PC-3 (cell line): ENCODE data around the gene DGAT2. TPM values are rescaled to one million over a fixed set of nuclear protein-coding genes. Genes with fewer than 3 reads are reported as not detected.

Experiments
- ATAC-seq: fragments of 200-7000 bp; cut with Tn5 transposase; 2 replicates; pipeline ENCODE4 v1.9.1; 2020; ENCODE audit warnings: mild to moderate bottlenecking, moderate library complexity
- BruUV-seq: library from RNA; stranded (reverse); fragments of 400-500 nt; replicated peaks from 2 replicates; lab custom pipeline; 2021; lab: Mats Ljungman, UMichigan
- CTCF ChIA-PET: fragments of 300-600 bp; sonication (Branson Sonifier 250); formaldehyde crosslinking; loops from one replicate; lab custom pipeline; 2022; ENCODE audit warnings: antibody characterized with exemption; lab: Charles Lee
- POLR2A ChIA-PET: fragments of 300-600 bp; sonication (Branson Sonifier 250); formaldehyde crosslinking; loops from one replicate; lab custom pipeline; 2022; ENCODE audit warnings: antibody characterized with exemption; ENCODE audit not compliant: unreplicated experiment; lab: Charles Lee
- DNase-seq: peaks from one replicate; pipeline ENCODE4 v3.0.0-alpha.2; 2015
- H2AFZ ChIP-seq: fragments of 300-600 bp; sonication (generic); 2 replicates; pipeline ENCODE4 v1.6.0; 2016; ENCODE audit warnings: antibody characterized with exemption, low read length
- H3F3A ChIP-seq: fragments of 300-600 bp; sonication (generic); one replicate; pipeline ENCODE4 v1.6.0; 2017; ENCODE audit warnings: antibody characterized with exemption, low read length, control low read depth, mild to moderate bottlenecking; ENCODE audit not compliant: unreplicated experiment
- H3K27ac ChIP-seq: fragments of 300-600 bp; sonication (generic); 2 replicates; pipeline ENCODE4 v1.5.1; 2016; ENCODE audit warnings: mild to moderate bottlenecking, low read length
- H3K27me3 ChIP-seq: fragments of 300-600 bp; sonication (generic); 2 replicates; pipeline ENCODE4 v1.6.1; 2016; ENCODE audit warnings: low read length, mixed read lengths
- H3K36me3 ChIP-seq: fragments of 300-600 bp; sonication (generic); 2 replicates; pipeline ENCODE4 v1.6.1; 2016; ENCODE audit warnings: low read depth, mixed run types, low read length, mixed read lengths
- H3K4me1 ChIP-seq: fragments of 300-600 bp; sonication (generic); 2 replicates; pipeline ENCODE4 v1.5.1; 2016; ENCODE audit warnings: low read length; ENCODE audit not compliant: insufficient read depth
- H3K4me2 ChIP-seq: fragments of 300-600 bp; sonication (generic); 2 replicates; pipeline ENCODE4 v1.6.0; 2016; ENCODE audit warnings: low read length
- H3K4me3 ChIP-seq: fragments of 300-600 bp; sonication (generic); 2 replicates; pipeline ENCODE4 v1.5.1; 2016; ENCODE audit warnings: mild to moderate bottlenecking, low read length, mixed read lengths
- H3K79me2 ChIP-seq: fragments of 300-600 bp; sonication (generic); 2 replicates; pipeline ENCODE4 v1.6.1; 2017; ENCODE audit warnings: low read length, mixed read lengths
- H3K9ac ChIP-seq: fragments of 300-600 bp; sonication (generic); 2 replicates; pipeline ENCODE4 v1.6.0; 2016; ENCODE audit warnings: mild to moderate bottlenecking, low read length
- H3K9me2 ChIP-seq: fragments of 300-600 bp; sonication (generic); replicated peaks from 2 replicates; pipeline ENCODE4 v1.6.1; 2016; ENCODE audit warnings: mixed run types, low read length, mixed read lengths
- H3K9me3 ChIP-seq: fragments of 300-600 bp; sonication (generic); 2 replicates; pipeline ENCODE4 v1.6.1; 2016; ENCODE audit warnings: low read length, mixed read lengths
- H4K20me1 ChIP-seq: fragments of 300-600 bp; sonication (generic); 2 replicates; pipeline ENCODE4 v1.6.1; 2016; ENCODE audit warnings: low read length, mixed read lengths
- CTCF ChIP-seq: fragments of 300-600 bp; sonication (generic); conservative IDR thresholded peaks from 2 replicates; pipeline ENCODE4 v1.5.1; 2017; ENCODE audit warnings: antibody characterized with exemption, low read depth, mild to moderate bottlenecking, low read length
- EZH2 ChIP-seq: fragments of 300-600 bp; sonication (generic); IDR thresholded peaks from one replicate; pipeline ENCODE4 v1.6.1; 2017; ENCODE audit warnings: antibody characterized with exemption, mild to moderate bottlenecking, low read length; ENCODE audit not compliant: unreplicated experiment
- EZH2phosphoT487 ChIP-seq: fragments of 300-600 bp; sonication (generic); IDR thresholded peaks from 2 replicates; pipeline ENCODE4 v1.6.1; 2018; ENCODE audit warnings: mild to moderate bottlenecking, antibody characterized with exemption, low read length, borderline replicate concordance
- intact Hi-C: fragments of 100-400 bp; cut with micrococcal nuclease; formaldehyde crosslinking; loops from 2 replicates; pipeline ENCODE4 v1.9.0; 2023
- total RNA-seq: library from RNA; depleted of rRNA; stranded (reverse); fragments of >200 nt; gene quantifications from 2 replicates; pipeline ENCODE4 v1.2.3, GENCODE V29; 2014

The DGAT2 gene
- total RNA-seq, 1 experiment from 2014 or later: 14.3 TPM

DNA sequence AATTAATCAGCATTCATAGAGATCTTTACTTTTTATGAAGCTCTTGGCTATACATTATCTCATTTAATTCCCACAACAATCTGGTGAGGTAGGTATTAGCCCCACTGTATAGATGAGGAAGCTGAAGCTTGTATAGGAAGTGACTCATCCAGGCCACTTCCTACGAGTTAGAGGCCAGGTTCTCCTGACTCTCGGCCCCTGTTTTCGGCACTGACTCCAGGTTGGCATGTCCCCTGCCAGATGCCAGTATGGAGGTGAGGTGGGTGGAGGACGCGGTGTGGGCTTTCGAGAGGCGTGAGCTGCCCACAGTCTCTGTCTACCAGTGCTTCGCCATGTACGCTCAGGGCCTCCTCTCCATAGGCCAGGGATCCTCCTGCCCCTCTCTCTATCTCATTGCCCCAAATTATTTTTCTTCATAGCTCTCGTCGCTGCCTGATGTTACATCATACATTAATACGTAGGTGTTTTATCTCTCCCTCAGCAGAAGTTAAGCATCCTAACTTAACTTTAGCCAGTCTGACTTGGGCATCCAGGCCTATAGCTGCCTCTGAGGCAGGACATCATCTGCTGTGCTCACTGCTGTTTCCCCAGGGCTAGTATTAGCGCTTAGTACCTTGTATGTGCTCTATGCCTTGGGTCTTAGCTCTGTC, 9.0 kb downstream of the DGAT2 start:
- Histone ChIP-seq H3K4me2 (no peak overlapping the region), H2AFZ (no peak overlapping the region), H3K9me3 (no peaks in the 10 kb centered on the region), H3F3A (no peaks in the 10 kb centered on the region), H3K79me2 (0 out of 2 replicates have a peak, but pooled peaks cover 4% of the 10 kb centered on the region), H3K36me3 (no peaks in the 10 kb centered on the region), H3K27me3 (no peaks in the 10 kb centered on the region), H3K27ac (no peak overlapping the region), H3K9ac (no peak overlapping the region), H3K9me2 (no peaks in the 10 kb centered on the region), H4K20me1 (no peaks in the 10 kb centered on the region), H3K4me3 (no peak overlapping the region), H3K4me1 (peaks cover 21% of the 10 kb centered on the region)
- TF ChIP-seq EZH2phosphoT487 (no peak), EZH2 (no peak), CTCF (no peak)
- ChIA-PET CTCF (no interaction called here), POLR2A (no interaction called here)
- BruUV-seq: no TSS peak
- intact Hi-C loops: no loop called here
- ATAC-seq (peak; percentile 55; the same call in 1 of the 2 replicates), DNase-seq (peak; percentile 37)

DNA sequence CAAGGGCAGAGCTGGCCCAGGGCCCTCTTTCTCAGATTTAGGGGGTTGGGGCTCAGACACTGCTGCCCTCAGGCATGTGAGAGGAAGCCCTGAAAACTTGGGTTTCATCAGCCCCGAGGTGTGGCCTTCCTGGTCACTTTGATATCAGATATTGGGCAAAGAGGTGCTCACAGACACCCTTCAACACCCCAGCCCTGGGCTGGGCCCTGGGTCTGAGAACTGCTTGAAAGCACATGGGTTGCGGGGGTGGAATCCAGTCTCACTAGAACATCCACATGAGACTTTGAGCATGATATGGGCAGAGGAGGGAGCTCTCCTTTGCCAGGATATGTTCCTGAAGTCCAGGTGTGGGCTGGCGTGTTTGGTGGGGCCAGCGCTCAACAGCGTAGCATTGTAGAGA, 10.4 kb downstream of the DGAT2 start:
- no peaks in the 10 kb centered on the region for H3K36me3 ChIP-seq
- H4K20me1 ChIP-seq: no peaks in the 10 kb centered on the region
- H3K9me2 ChIP-seq: no peaks in the 10 kb centered on the region
- H3K4me3 ChIP-seq: no peak overlapping the region
- no peak for TF ChIP-seq EZH2phosphoT487
- no peak for TF ChIP-seq CTCF
- TF ChIP-seq EZH2: no peak
- BruUV-seq: no TSS peak
- no peak for ATAC-seq
- H3K27ac ChIP-seq: no peak overlapping the region
- CTCF ChIA-PET: no interaction called here
- no peak overlapping the region for H3K9ac ChIP-seq
- peaks cover 25% of the 10 kb centered on the region for H3K4me1 ChIP-seq
- no peaks in the 10 kb centered on the region for H3F3A ChIP-seq
- H3K27me3 ChIP-seq: no peaks in the 10 kb centered on the region
- no peaks in the 10 kb centered on the region for H3K9me3 ChIP-seq
- intact Hi-C loops: no loop called here
- no peak overlapping the region for H3K4me2 ChIP-seq
- no peak for DNase-seq
- 0 out of 2 replicates have a peak, but pooled peaks cover under 1% of the 10 kb centered on the region for H3K79me2 ChIP-seq
- POLR2A ChIA-PET: interaction anchor here (0.7 kb wide), 1 partner anchor 9 kb away, joined by 13 read pairs; no protein-coding TSS in a partner anchor
- no peak overlapping the region for H2AFZ ChIP-seq

GRCh38 chr11:75779960-75780359, 11.4 kb downstream of the DGAT2 start:
- no peak for TF ChIP-seq EZH2
- no peak for TF ChIP-seq EZH2phosphoT487
- no peak for TF ChIP-seq CTCF
- Histone ChIP-seq H3K27me3 (no peaks in the 10 kb centered on the region), H3K9me3 (no peaks in the 10 kb centered on the region), H3K9ac (no peak overlapping the region), H3K4me2 (no peak overlapping the region), H3F3A (no peaks in the 10 kb centered on the region), H3K79me2 (no peaks in the 10 kb centered on the region), H3K4me3 (no peak overlapping the region), H3K36me3 (peaks cover 1% of the 10 kb centered on the region; the same call in 1 of the 2 replicates), H3K27ac (no peak overlapping the region), H3K4me1 (peaks cover 25% of the 10 kb centered on the region), H4K20me1 (no peaks in the 10 kb centered on the region), H3K9me2 (no peaks in the 10 kb centered on the region), H2AFZ (no peak overlapping the region)
- ChIA-PET CTCF (no interaction called here), POLR2A (interaction anchor here (0.8 kb wide), 1 partner anchor 228 kb away, joined by 5 read pairs; no protein-coding TSS in a partner anchor)
- ATAC-seq: no peak
- no peak for DNase-seq
- no TSS peak for BruUV-seq
- intact Hi-C loops: no loop called here
